ENCODE data around the gene SPDL1.
"Not testable (repeated sequence)": the region's sequence is repeated elsewhere in the genome, so short reads cannot be mapped to it uniquely, and the experiment has no call there.

The SPDL1 gene

GRCh38 chr5:169606279-169606678, 22.7 kb downstream of the SPDL1 start:
- Histone ChIP-seq H3K27me3 (ENCODE audit: control insufficient read depth, insufficient read depth, low read length) (no peaks in the 10 kb centered on the region), H3K4me3 (ENCODE audit: low read depth, low read length) (no peak overlapping the region), H3K9ac (ENCODE audit: low read depth, low read length) (no peak overlapping the region), H3K36me3 (ENCODE audit: control insufficient read depth, insufficient read depth, low read length) (peaks cover 4% of the 10 kb centered on the region), H3K9me3 (ENCODE audit: control insufficient read depth, insufficient read depth, low read length) (peaks cover 3% of the 10 kb centered on the region), H3K4me1 (ENCODE audit: control insufficient read depth, insufficient read depth, low read length) (no peaks in the 10 kb centered on the region)

DNA sequence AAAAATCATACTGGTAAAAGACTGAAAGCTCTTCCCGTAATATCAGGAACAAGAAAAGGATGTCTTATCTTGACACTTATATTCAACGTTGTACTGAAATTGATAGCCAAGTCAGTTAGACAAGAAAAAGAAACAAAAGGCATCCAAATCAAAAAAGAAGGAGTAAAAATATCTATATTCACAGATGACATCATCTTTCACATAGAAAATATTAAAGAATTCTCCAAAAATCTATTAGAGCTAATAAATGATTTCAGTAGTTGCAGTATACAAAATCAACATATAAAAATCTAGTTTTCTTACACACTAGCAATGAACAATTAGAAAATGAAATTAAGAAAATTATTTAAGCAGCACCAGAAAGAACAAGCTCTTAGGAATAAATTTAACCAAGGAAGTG, 24.3 kb downstream of the SPDL1 start:
- Histone ChIP-seq H3K36me3 (ENCODE audit: control insufficient read depth, insufficient read depth, low read length) (no peaks in the 10 kb centered on the region), H3K4me3 (ENCODE audit: low read depth, low read length) (no peak overlapping the region), H3K9ac (ENCODE audit: low read depth, low read length) (no peak overlapping the region), H3K4me1 (ENCODE audit: control insufficient read depth, insufficient read depth, low read length) (no peaks in the 10 kb centered on the region), H3K27me3 (ENCODE audit: control insufficient read depth, insufficient read depth, low read length) (no peaks in the 10 kb centered on the region), H3K9me3 (ENCODE audit: control insufficient read depth, insufficient read depth, low read length) (peaks cover 3% of the 10 kb centered on the region)

- Histone ChIP-seq H3K4me1 (ENCODE audit: control insufficient read depth, insufficient read depth, low read length) (no peaks in the 10 kb centered on the region), H3K27me3 (ENCODE audit: control insufficient read depth, insufficient read depth, low read length) (no peaks in the 10 kb centered on the region), H3K9ac (ENCODE audit: low read depth, low read length) (no peak overlapping the region), H3K9me3 (ENCODE audit: control insufficient read depth, insufficient read depth, low read length) (peaks cover 3% of the 10 kb centered on the region), H3K36me3 (ENCODE audit: control insufficient read depth, insufficient read depth, low read length) (no peaks in the 10 kb centered on the region), H3K4me3 (ENCODE audit: low read depth, low read length) (no peak overlapping the region)
These were observed 26.1 kb downstream of the SPDL1 start for GRCh38 chr5:169609716-169610115.

DNA sequence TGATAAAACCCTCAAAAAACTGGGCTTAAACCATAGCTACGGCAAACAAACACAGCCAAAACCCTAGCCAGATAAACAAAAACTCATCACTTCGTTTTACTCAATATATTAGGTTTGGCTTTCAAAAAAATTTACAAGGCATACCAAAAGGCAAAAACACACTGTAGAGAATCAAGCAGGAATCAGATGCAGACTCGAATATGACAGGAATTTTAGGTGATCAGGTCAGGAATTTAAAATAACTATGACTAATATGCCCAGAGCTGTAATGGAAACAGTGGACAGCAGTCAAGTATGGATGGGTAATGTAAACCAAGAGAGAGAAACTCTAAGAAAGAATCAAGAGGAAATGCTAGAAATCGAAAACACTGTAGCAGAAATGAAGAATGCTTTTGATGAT, 27.0 kb downstream of the SPDL1 start:
- Histone ChIP-seq H3K9me3 (ENCODE audit: control insufficient read depth, insufficient read depth, low read length) (peaks cover 3% of the 10 kb centered on the region), H3K4me3 (ENCODE audit: low read depth, low read length) (no peak overlapping the region), H3K36me3 (ENCODE audit: control insufficient read depth, insufficient read depth, low read length) (no peaks in the 10 kb centered on the region), H3K9ac (ENCODE audit: low read depth, low read length) (no peak overlapping the region), H3K27me3 (ENCODE audit: control insufficient read depth, insufficient read depth, low read length) (no peaks in the 10 kb centered on the region), H3K4me1 (ENCODE audit: control insufficient read depth, insufficient read depth, low read length) (no peaks in the 10 kb centered on the region)

GRCh38 chr5:169615561-169615960, 32.0 kb downstream of the SPDL1 start:
- Histone ChIP-seq H3K36me3 (ENCODE audit: control insufficient read depth, insufficient read depth, low read length) (no peaks in the 10 kb centered on the region), H3K4me3 (ENCODE audit: low read depth, low read length) (no peak overlapping the region), H3K4me1 (ENCODE audit: control insufficient read depth, insufficient read depth, low read length) (no peaks in the 10 kb centered on the region), H3K9me3 (ENCODE audit: control insufficient read depth, insufficient read depth, low read length) (peaks cover 3% of the 10 kb centered on the region), H3K9ac (ENCODE audit: low read depth, low read length) (no peak overlapping the region), H3K27me3 (ENCODE audit: control insufficient read depth, insufficient read depth, low read length) (no peaks in the 10 kb centered on the region)

- not testable (repeated sequence) for H3K27me3 ChIP-seq (ENCODE audit: control insufficient read depth, insufficient read depth, low read length); H3K9ac ChIP-seq (ENCODE audit: low read depth, low read length); H3K9me3 ChIP-seq (ENCODE audit: control insufficient read depth, insufficient read depth, low read length); H3K4me1 ChIP-seq (ENCODE audit: control insufficient read depth, insufficient read depth, low read length); H3K4me3 ChIP-seq (ENCODE audit: low read depth, low read length); H3K36me3 ChIP-seq (ENCODE audit: control insufficient read depth, insufficient read depth, low read length)
These were observed 40.7 kb downstream of the SPDL1 start for GRCh38 chr5:169624307-169624706.

GRCh38 chr5:169626779-169627178, 43.2 kb downstream of the SPDL1 start:
- Histone ChIP-seq H3K4me1 (ENCODE audit: control insufficient read depth, insufficient read depth, low read length) (no peaks in the 10 kb centered on the region), H3K9ac (ENCODE audit: low read depth, low read length) (no peak overlapping the region), H3K9me3 (ENCODE audit: control insufficient read depth, insufficient read depth, low read length) (no peaks in the 10 kb centered on the region), H3K27me3 (ENCODE audit: control insufficient read depth, insufficient read depth, low read length) (no peaks in the 10 kb centered on the region), H3K36me3 (ENCODE audit: control insufficient read depth, insufficient read depth, low read length) (no peaks in the 10 kb centered on the region), H3K4me3 (ENCODE audit: low read depth, low read length) (no peak overlapping the region)

GRCh38 chr5:169627551-169627950, 44.0 kb downstream of the SPDL1 start:
- Histone ChIP-seq H3K9me3 (ENCODE audit: control insufficient read depth, insufficient read depth, low read length) (no peaks in the 10 kb centered on the region), H3K36me3 (ENCODE audit: control insufficient read depth, insufficient read depth, low read length) (no peaks in the 10 kb centered on the region), H3K27me3 (ENCODE audit: control insufficient read depth, insufficient read depth, low read length) (no peaks in the 10 kb centered on the region), H3K4me3 (ENCODE audit: low read depth, low read length) (no peak overlapping the region), H3K9ac (ENCODE audit: low read depth, low read length) (no peak overlapping the region), H3K4me1 (ENCODE audit: control insufficient read depth, insufficient read depth, low read length) (no peaks in the 10 kb centered on the region)

DNA sequence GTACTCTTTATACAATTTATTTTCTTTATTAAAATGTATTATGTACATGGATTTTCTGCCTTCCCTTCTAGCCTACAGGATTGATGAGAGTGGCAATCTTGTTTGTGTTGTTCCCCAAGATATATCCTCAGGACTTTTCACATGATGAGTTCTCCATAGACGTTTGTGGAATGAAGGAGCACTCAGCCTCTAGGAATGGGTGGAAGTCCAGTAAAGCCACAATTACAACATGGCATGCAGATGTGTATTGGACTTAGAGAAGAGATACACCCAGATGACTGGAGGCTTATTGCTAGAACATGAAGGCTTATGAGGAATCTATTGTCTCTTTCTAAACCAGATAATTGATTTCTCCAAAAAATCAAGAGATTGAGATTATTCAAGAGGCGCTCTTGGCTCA, 45.3 kb downstream of the SPDL1 start:
- H3K36me3 ChIP-seq (ENCODE audit: control insufficient read depth, insufficient read depth, low read length): no peaks in the 10 kb centered on the region
- H3K9me3 ChIP-seq (ENCODE audit: control insufficient read depth, insufficient read depth, low read length): no peaks in the 10 kb centered on the region
- H3K27me3 ChIP-seq (ENCODE audit: control insufficient read depth, insufficient read depth, low read length): no peaks in the 10 kb centered on the region
- H3K4me1 ChIP-seq (ENCODE audit: control insufficient read depth, insufficient read depth, low read length): no peaks in the 10 kb centered on the region
- no peak overlapping the region for H3K4me3 ChIP-seq (ENCODE audit: low read depth, low read length)
- no peak overlapping the region for H3K9ac ChIP-seq (ENCODE audit: low read depth, low read length)

DNA sequence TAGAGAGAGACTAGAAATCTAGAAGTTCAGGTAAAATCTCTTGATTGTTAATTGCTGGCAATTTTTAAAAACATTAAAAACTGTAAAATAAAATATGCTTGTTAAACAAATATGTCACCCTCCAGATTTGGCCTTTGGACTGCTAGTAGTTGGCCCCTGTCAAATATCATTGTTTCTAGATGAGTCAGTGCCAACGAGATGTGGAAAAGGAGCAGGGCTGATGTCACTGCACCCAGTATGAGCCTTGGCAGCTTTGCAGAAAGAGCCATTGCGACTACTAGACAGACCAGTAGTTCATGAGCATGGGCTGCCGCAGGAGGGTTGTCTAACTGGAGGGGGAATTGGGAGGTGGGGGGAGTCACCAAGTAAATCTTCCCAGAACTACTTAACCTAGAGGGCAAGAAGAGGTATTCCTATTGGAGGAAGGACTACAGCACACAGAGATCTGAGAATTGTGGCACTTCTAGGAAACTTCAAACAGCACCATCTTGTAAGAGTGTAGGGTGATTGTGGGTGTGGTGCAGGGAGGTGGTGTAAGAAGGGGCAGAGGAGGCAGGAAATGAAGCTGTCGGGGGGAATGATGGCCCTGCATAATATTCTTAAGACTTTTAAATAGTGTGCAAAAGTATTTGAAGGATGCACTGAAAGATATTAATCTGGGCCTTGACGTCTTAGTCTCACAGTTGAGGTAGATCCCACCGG, 46.4 kb downstream of the SPDL1 start:
- Histone ChIP-seq H3K36me3 (ENCODE audit: control insufficient read depth, insufficient read depth, low read length) (no peaks in the 10 kb centered on the region), H3K9ac (ENCODE audit: low read depth, low read length) (no peak overlapping the region), H3K27me3 (ENCODE audit: control insufficient read depth, insufficient read depth, low read length) (no peaks in the 10 kb centered on the region), H3K4me3 (ENCODE audit: low read depth, low read length) (no peak overlapping the region), H3K9me3 (ENCODE audit: control insufficient read depth, insufficient read depth, low read length) (no peaks in the 10 kb centered on the region), H3K4me1 (ENCODE audit: control insufficient read depth, insufficient read depth, low read length) (no peaks in the 10 kb centered on the region)

DNA sequence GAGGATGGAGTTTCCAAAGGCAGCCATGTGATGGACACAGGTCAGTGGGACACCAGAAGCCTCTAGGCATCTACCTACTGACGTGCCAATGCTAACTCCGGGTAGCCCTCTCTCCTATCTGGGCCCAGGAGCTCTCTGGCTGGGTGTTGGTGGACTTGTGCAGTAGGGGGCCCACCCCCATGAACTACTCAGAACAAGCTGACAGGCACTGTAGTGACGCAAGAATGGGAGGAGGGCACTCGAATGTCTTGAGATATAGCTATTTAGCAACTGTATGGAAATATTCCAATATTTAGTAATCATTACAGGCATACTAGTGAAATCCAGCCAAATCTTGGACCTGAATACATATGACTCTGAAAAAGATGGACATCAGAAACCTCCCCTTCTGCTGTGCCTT, 47.8 kb downstream of the SPDL1 start:
- H3K4me1 ChIP-seq (ENCODE audit: control insufficient read depth, insufficient read depth, low read length): no peaks in the 10 kb centered on the region
- H3K4me3 ChIP-seq (ENCODE audit: low read depth, low read length): no peak overlapping the region
- H3K36me3 ChIP-seq (ENCODE audit: control insufficient read depth, insufficient read depth, low read length): no peaks in the 10 kb centered on the region
- H3K9ac ChIP-seq (ENCODE audit: low read depth, low read length): no peak overlapping the region
- peaks cover 5% of the 10 kb centered on the region for H3K27me3 ChIP-seq (ENCODE audit: control insufficient read depth, insufficient read depth, low read length)
- no peaks in the 10 kb centered on the region for H3K9me3 ChIP-seq (ENCODE audit: control insufficient read depth, insufficient read depth, low read length)

GRCh38 chr5:169632946-169633345, 49.4 kb downstream of the SPDL1 start:
- no peak overlapping the region for H3K9ac ChIP-seq (ENCODE audit: low read depth, low read length)
- H3K4me1 ChIP-seq (ENCODE audit: control insufficient read depth, insufficient read depth, low read length): no peaks in the 10 kb centered on the region
- H3K36me3 ChIP-seq (ENCODE audit: control insufficient read depth, insufficient read depth, low read length): no peaks in the 10 kb centered on the region
- H3K4me3 ChIP-seq (ENCODE audit: low read depth, low read length): no peak overlapping the region
- H3K27me3 ChIP-seq (ENCODE audit: control insufficient read depth, insufficient read depth, low read length): peaks cover 6% of the 10 kb centered on the region
- no peaks in the 10 kb centered on the region for H3K9me3 ChIP-seq (ENCODE audit: control insufficient read depth, insufficient read depth, low read length)

All from iPS-15b (cell line).